ENCODE results near the gene IER5L.

DNA sequence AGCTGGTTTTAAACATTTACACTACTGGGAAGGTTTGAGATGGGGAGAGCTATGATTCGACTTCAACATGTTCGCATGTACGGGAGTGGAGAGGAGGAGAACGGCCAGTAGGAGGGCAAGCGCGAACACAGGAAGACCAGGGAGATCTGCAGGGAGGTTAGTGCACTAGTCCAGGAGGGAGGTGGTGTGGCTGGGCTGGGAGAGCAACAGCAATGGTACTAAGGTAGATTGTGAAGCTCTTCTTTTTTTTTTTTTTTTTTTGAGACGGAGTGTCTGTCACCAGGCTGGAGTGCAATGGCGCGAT lies 16.6 kb downstream of the IER5L start:
- TF ChIP-seq POLR2A (IDR thresholded peaks at IDR 0.05) (no peak), POLR2AphosphoS5 (IDR thresholded peaks at IDR 0.05) (no peak), EP300 (IDR thresholded peaks at IDR 0.05) (no peak)
- TF ChIP-seq, protein P1, sequence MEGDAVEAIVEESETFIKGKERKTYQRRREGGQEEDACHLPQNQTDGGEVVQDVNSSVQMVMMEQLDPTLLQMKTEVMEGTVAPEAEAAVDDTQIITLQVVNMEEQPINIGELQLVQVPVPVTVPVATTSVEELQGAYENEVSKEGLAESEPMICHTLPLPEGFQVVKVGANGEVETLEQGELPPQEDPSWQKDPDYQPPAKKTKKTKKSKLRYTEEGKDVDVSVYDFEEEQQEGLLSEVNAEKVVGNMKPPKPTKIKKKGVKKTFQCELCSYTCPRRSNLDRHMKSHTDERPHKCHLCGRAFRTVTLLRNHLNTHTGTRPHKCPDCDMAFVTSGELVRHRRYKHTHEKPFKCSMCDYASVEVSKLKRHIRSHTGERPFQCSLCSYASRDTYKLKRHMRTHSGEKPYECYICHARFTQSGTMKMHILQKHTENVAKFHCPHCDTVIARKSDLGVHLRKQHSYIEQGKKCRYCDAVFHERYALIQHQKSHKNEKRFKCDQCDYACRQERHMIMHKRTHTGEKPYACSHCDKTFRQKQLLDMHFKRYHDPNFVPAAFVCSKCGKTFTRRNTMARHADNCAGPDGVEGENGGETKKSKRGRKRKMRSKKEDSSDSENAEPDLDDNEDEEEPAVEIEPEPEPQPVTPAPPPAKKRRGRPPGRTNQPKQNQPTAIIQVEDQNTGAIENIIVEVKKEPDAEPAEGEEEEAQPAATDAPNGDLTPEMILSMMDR (IDR thresholded peaks at IDR 0.05), result no peak
